Psoas muscle (tissue), 8 donors: ENCODE data around the gene HECW1. TPM values are rescaled to one million over a fixed set of nuclear protein-coding genes. Genes with fewer than 3 reads are reported as not detected.

Source experiments
- ATAC-seq, 4 donors: fragments of 200-7000 bp; cut with Tn5 transposase; one replicate each; pipeline ENCODE4 v1.9.1; 2020; ENCODE audit warnings: moderate library complexity in 3 of 4, mild to moderate bottlenecking in 2 of 4
- DNase-seq, 2 donors: peaks; one replicate each; pipeline ENCODE4 v3.0.0-alpha.2; 2020
- H3K27ac ChIP-seq: fragments of 200-600 bp; one replicate; pipeline ENCODE4 v1.8.0; 2022
- H3K27me3 ChIP-seq, 3 donors: fragments of 200-600 bp in 1 of 3; one replicate each; pipeline versions ENCODE4 v1.6.1 to v1.8.0; 2013 to 2022; ENCODE audit warnings: low read length in 2 of 3, mild to moderate bottlenecking in 2 of 3, moderate library complexity in 1 of 3; ENCODE audit not compliant: insufficient read depth in 3 of 3
- H3K36me3 ChIP-seq, 2 donors: fragments of 200-600 bp in 1 of 2; one replicate each; pipeline versions ENCODE4 v1.6.1 to v1.8.0; 2013 to 2022; ENCODE audit warnings: low read depth in 1 of 2, mild to moderate bottlenecking in 1 of 2, moderate library complexity in 1 of 2; ENCODE audit not compliant: insufficient read depth in 1 of 2
- H3K4me1 ChIP-seq: fragments of 200-600 bp; one replicate; pipeline ENCODE4 v1.8.0; 2022
- H3K4me3 ChIP-seq: fragments of 200-600 bp; one replicate; pipeline ENCODE4 v1.8.0; 2022; ENCODE audit warnings: mild to moderate bottlenecking
- H3K9me3 ChIP-seq: fragments of 200-600 bp; one replicate; pipeline ENCODE4 v1.8.0; 2022
- WGBS, 3 donors: extraction: QIAGEN DNeasy Blood & Tissue Kit; methylation state at CpG; one replicate each; pipeline versions ENCODE4 v1.1.6 to v1.1.7; 2013; 5-methylcytosine and 5-hydroxymethylcytosine counted together
- intact Hi-C, 2 donors: fragments of 100-400 bp; cut with DNase I; formaldehyde crosslinking; loops; one replicate each; pipeline versions ENCODE4 v1.11.0 to v1.14.2; 2022
- polyA plus RNA-seq, 3 donors: library from polyadenylated mRNA; stranded (reverse); fragments of 200-250 nt; gene quantifications; one replicate each; pipeline ENCODE4 v1.2.3, GENCODE V29; 2013
- total RNA-seq, 4 donors: library from RNA; stranded (reverse); fragmentation: NEBNext Ultra II Directional in 2 of 4; extraction: Animal tissue kit (Norgen Biotek cat#: 25700) in 2 of 4; gene quantifications; one replicate each; pipeline versions ENCODE4 v1.2.1 to v1.2.4, GENCODE V29; 2021 to 2023
- TF ChIP-seq, protein P1 (sequence below): fragments of 200-600 bp; IDR thresholded peaks from one replicate; pipeline ENCODE4 v1.8.0; 2022; ENCODE audit warnings: antibody characterized with exemption
- donor health status: healthy with polysubstance abuse.
- donor health status: DM: no; HTN: no; CAD: no; lungs with moderate emphysema.
- donor health status: Bipolar disorder and iron deficiency.
- donor health status: healthy.
- donor health status: DM: yes; HTN: yes; CAD: no.
- donor health status: DM: no; HTN: no; CAD: no.
- donor health status: DM: no; HTN: no; CAD: no.
- donor health status: DM: yes; HTN: yes; CAD: no.

Gene HECW1
- total and polyA plus RNA-seq, 7 donors, result 0.07 to 2.8 (median 1.0) TPM

DNA sequence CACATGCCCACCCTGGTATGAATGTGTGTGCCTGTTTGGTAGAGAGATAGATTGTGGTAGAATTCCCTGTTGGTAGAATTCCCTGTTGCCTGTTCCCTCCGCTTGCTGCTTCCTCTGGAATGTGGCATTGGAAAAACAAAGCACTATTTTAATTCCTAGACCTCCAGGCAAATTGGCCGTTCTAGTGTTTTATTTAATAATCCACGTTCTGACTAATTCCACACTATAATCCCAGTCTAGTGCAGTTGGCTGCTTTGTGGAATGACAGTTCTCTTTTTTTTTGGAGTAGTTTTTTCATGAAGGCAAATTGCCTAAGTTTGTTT, 2.0 kb downstream of the HECW1 start:
- TF ChIP-seq, protein P1, sequence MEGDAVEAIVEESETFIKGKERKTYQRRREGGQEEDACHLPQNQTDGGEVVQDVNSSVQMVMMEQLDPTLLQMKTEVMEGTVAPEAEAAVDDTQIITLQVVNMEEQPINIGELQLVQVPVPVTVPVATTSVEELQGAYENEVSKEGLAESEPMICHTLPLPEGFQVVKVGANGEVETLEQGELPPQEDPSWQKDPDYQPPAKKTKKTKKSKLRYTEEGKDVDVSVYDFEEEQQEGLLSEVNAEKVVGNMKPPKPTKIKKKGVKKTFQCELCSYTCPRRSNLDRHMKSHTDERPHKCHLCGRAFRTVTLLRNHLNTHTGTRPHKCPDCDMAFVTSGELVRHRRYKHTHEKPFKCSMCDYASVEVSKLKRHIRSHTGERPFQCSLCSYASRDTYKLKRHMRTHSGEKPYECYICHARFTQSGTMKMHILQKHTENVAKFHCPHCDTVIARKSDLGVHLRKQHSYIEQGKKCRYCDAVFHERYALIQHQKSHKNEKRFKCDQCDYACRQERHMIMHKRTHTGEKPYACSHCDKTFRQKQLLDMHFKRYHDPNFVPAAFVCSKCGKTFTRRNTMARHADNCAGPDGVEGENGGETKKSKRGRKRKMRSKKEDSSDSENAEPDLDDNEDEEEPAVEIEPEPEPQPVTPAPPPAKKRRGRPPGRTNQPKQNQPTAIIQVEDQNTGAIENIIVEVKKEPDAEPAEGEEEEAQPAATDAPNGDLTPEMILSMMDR, result no peak
- Histone ChIP-seq H3K4me1 (peaks cover 7% of the 10 kb centered on the region), H3K27ac (no peak overlapping the region), H3K27me3 (peaks cover 7 to 82% (median 27%) of the 10 kb centered on the region in 3 donors), H3K36me3 (no peaks in the 10 kb centered on the region), H3K4me3 (no peak overlapping the region), H3K9me3 (no peaks in the 10 kb centered on the region)
- no peak for DNase-seq
- ATAC-seq, result no peak
- WGBS, 3 donors, result 9 to 15% (median 13%) methylated on average over 3 of the region's 3 CpGs
- intact Hi-C loops, result no loop called here

DNA sequence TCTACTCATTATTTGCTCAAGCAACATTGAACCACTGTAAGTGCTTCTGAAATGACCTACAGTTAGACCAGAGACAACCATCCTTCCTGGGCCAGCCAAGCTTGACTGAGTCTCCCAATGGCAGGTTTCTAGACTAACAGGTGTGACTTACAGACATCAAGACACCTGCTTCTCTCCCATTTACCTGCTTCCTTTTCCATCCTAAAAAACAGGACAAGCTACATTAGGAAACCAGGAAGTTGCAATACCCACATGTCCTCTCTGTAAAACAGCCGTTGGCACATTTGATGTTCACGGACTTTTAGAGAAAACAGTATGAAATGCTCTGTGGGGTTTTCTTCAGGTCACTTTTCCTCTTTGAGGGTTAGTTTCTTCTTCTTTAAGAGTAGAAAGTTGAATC, 4.0 kb downstream of the HECW1 start:
- no peak for ATAC-seq
- peaks cover 7% of the 10 kb centered on the region for H3K4me1 ChIP-seq
- intact Hi-C loops, result no loop called here
- TF ChIP-seq, protein P1, result no peak
- WGBS, 3 donors, result 78 to 90% (median 81%) methylated on average over 2 of the region's 2 CpGs
- no peaks in the 10 kb centered on the region for H3K9me3 ChIP-seq
- peaks cover 3 to 75% (median 24%) of the 10 kb centered on the region in 3 donors for H3K27me3 ChIP-seq
- H3K36me3 ChIP-seq, result no peaks in the 10 kb centered on the region
- H3K4me3 ChIP-seq, result no peak overlapping the region
- DNase-seq, result no peak
- H3K27ac ChIP-seq, result no peak overlapping the region

DNA sequence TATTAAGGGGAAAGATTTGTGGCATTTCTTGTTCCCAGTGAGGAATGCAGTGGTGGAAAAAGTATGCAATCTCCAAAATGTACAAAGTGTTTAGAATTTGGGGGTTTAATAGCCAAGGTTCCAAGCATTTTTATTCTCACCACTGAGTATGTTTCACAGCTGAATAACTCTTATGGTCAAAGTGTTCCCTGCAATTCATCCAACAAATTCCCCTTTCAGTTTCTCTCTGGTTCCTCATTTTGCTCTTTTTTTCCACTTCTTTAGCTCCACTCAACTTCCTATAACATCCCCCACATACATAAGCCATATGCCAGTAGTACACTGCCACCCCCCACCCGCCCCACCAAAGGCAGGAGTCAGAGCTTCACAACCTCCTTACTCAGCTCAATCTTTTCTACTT, 4.6 kb downstream of the HECW1 start:
- 48 to 58% (median 58%) methylated on average over 1 of the region's 1 CpG for WGBS, 3 donors
- Histone ChIP-seq H3K4me1 (peaks cover 7% of the 10 kb centered on the region), H3K27me3 (peaks cover 0 to 68% (median 20%) of the 10 kb centered on the region in 3 donors), H3K36me3 (no peaks in the 10 kb centered on the region), H3K9me3 (no peaks in the 10 kb centered on the region), H3K27ac (no peak overlapping the region), H3K4me3 (no peak overlapping the region)
- intact Hi-C loops, result no loop called here
- TF ChIP-seq, protein P1, result no peak
- ATAC-seq (no peak), DNase-seq (no peak)

DNA sequence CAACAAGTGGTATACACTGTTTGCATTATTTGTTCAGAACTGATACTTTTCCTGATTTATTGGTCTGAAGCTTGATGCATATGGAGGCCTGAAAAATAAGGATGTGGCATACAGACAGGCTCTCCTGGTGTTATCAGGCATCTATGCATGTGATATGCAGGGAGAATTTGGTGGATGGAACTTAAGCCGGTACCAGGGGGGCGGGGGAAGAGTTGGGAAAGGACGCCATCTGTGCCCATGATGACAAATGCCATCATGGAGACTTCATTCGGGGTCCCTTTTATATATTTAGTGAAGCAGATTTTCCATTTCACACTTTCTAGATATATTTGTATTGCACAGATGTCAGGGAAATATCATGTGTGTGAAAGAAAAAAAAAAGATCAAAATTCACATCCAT, 5.4 kb downstream of the HECW1 start:
- intact Hi-C loops, result no loop called here
- Histone ChIP-seq H3K36me3 (no peaks in the 10 kb centered on the region), H3K27me3 (peaks cover 0 to 61% (median 16%) of the 10 kb centered on the region in 3 donors), H3K9me3 (no peaks in the 10 kb centered on the region), H3K4me3 (no peak overlapping the region), H3K27ac (no peak overlapping the region), H3K4me1 (peaks cover 7% of the 10 kb centered on the region)
- TF ChIP-seq, protein P1, result no peak
- WGBS, 3 donors, result 63 to 72% (median 65%) methylated on average over 4 of the region's 4 CpGs
- no peak for DNase-seq
- ATAC-seq, result no peak

DNA sequence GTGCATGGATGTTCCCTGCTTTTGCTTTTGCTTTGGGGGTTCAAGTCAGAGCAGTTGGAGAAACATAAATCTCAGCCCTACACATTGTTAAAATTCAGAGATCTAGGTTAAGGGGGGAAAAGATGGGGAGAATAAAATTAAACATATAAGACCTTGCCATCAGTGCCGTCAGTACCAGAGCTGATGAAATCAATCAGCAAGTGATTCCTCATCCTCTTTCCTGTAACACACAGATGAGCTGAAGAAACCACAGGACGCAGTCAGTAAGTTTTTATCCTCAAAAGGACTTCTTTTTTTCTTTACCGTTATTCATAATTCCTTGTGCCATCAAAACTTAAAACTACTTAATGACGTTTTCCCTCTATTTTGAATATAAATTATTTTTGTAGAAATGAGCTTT, 5.9 kb downstream of the HECW1 start:
- Histone ChIP-seq H3K27me3 (peaks cover 0 to 59% (median 11%) of the 10 kb centered on the region in 3 donors), H3K27ac (no peak overlapping the region), H3K4me3 (no peak overlapping the region), H3K9me3 (no peaks in the 10 kb centered on the region), H3K36me3 (no peaks in the 10 kb centered on the region), H3K4me1 (peaks cover 4% of the 10 kb centered on the region)
- intact Hi-C loops, result no loop called here
- WGBS, 3 donors, result 70 to 78% (median 75%) methylated on average over 4 of the region's 4 CpGs
- DNase-seq, result no peak
- TF ChIP-seq, protein P1, result no peak
- ATAC-seq, result no peak
